ENCODE measurements around the gene HPCAL4. TPM values are rescaled to one million over a fixed set of nuclear protein-coding genes. Genes with fewer than 3 reads are reported as not detected.
A peak's percentile ranks its signal among the peaks of the same experiment; 100 is the strongest.

The HPCAL4 gene
- total RNA-seq, 1 donor from 2014 or later: 0.60 TPM

- TF ChIP-seq, protein P1, sequence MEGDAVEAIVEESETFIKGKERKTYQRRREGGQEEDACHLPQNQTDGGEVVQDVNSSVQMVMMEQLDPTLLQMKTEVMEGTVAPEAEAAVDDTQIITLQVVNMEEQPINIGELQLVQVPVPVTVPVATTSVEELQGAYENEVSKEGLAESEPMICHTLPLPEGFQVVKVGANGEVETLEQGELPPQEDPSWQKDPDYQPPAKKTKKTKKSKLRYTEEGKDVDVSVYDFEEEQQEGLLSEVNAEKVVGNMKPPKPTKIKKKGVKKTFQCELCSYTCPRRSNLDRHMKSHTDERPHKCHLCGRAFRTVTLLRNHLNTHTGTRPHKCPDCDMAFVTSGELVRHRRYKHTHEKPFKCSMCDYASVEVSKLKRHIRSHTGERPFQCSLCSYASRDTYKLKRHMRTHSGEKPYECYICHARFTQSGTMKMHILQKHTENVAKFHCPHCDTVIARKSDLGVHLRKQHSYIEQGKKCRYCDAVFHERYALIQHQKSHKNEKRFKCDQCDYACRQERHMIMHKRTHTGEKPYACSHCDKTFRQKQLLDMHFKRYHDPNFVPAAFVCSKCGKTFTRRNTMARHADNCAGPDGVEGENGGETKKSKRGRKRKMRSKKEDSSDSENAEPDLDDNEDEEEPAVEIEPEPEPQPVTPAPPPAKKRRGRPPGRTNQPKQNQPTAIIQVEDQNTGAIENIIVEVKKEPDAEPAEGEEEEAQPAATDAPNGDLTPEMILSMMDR (IDR thresholded peaks at IDR 0.05; ENCODE audit: unreplicated experiment): no peak
- Mint-ChIP-seq H3K27me3 (ENCODE audit: low read depth) (peaks cover 94% of the 10 kb centered on the region), H3K4me1 (peaks cover 2% of the 10 kb centered on the region), H3K27ac (no peak overlapping the region), H3K36me3 (no peaks in the 10 kb centered on the region), H3K4me3 (no peak overlapping the region), H3K9me3 (no peaks in the 10 kb centered on the region)
- no peak for DNase-seq (ENCODE audit: low spot score in 2 of 2, unreplicated experiment in 2 of 2)
These were observed 35.4 kb upstream of the HPCAL4 start for GRCh38 chr1:39726600-39726999.

DNA sequence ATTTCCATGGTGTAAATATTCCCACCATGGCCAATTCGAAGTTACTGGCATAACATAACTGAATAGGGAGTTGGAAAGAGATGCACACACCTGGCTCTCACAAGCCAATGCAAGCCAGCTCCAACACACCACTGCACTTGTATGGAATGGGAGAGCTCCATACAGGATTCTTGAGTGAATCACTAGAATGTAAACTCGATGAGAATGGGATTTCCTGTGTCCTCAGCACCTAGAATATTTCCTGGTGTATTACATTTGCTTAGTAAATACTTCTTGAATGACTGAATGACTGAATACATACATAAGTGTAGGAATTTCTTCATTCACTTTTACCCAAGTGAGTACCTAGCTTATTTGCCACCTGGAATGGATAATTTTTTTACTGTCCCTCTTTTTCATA, 31.3 kb upstream of the HPCAL4 start:
- no peaks in the 10 kb centered on the region for H3K36me3 Mint-ChIP-seq
- DNase-seq (ENCODE audit: low spot score in 2 of 2, unreplicated experiment in 2 of 2): no peak
- H3K4me3 Mint-ChIP-seq: no peak overlapping the region
- TF ChIP-seq, protein P1 (IDR thresholded peaks at IDR 0.05; ENCODE audit: unreplicated experiment): no peak
- H3K27me3 Mint-ChIP-seq (ENCODE audit: low read depth): peaks cover 87% of the 10 kb centered on the region
- no peaks in the 10 kb centered on the region for H3K4me1 Mint-ChIP-seq
- no peaks in the 10 kb centered on the region for H3K9me3 Mint-ChIP-seq
- no peak overlapping the region for H3K27ac Mint-ChIP-seq

GRCh38 chr1:39721664-39722063, 30.4 kb upstream of the HPCAL4 start:
- Mint-ChIP-seq H3K36me3 (no peaks in the 10 kb centered on the region), H3K27me3 (ENCODE audit: low read depth) (peaks cover 87% of the 10 kb centered on the region), H3K4me3 (no peak overlapping the region), H3K9me3 (no peaks in the 10 kb centered on the region), H3K4me1 (no peaks in the 10 kb centered on the region), H3K27ac (no peak overlapping the region)
- TF ChIP-seq, protein P1 (IDR thresholded peaks at IDR 0.05; ENCODE audit: unreplicated experiment): no peak
- no peak for DNase-seq (ENCODE audit: low spot score in 2 of 2, unreplicated experiment in 2 of 2)

DNA sequence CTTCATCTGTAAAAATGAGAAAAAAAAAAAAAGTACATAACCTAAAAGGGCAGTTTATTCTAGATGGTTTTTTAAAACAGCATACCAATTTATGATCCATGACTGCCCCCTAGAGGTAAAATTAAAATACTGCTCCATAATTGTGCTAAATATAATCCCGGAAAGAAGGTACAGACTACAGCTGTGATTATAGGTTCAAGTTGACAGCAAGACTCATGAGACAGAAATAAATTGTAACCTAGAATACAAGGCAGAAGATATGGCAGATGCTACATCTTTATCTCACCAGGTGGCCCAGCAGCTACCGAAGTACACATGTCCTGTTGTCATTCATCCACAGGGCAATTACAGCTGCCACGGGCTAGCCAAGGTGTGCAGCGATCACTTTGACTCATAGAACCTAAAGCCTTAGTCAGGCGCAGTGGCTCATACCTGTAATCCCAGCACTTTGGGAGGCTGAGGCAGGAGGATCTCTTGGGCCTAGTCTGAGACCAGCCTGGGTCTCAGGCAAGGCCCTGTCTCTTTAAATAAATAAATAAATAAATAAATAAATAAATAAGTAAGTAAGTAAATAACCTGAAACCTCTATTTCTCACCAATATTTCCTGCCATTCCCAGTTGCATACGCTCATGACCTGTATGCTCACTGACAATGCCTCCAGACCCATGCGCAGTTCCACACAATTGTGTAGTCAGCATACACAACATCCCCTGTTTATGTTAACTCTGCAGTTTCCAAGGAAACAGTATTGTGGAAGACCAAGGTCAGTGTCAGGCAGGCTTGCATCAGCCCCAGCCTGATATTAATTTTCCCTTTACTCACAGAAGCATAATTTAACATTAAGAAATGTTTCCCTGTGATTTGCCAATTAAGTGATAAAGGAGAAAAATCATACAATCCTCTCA, 29.1 kb upstream of the HPCAL4 start:
- no peak overlapping the region for H3K4me3 Mint-ChIP-seq
- no peaks in the 10 kb centered on the region for H3K36me3 Mint-ChIP-seq
- no peak for DNase-seq (ENCODE audit: low spot score in 2 of 2, unreplicated experiment in 2 of 2)
- no peaks in the 10 kb centered on the region for H3K9me3 Mint-ChIP-seq
- H3K27ac Mint-ChIP-seq: no peak overlapping the region
- TF ChIP-seq, protein P1 (IDR thresholded peaks at IDR 0.05; ENCODE audit: unreplicated experiment): peak; percentile 91
- H3K27me3 Mint-ChIP-seq (ENCODE audit: low read depth): peaks cover 82% of the 10 kb centered on the region
- H3K4me1 Mint-ChIP-seq: no peaks in the 10 kb centered on the region

- Mint-ChIP-seq H3K36me3 (no peaks in the 10 kb centered on the region), H3K27ac (no peak overlapping the region), H3K4me3 (no peak overlapping the region), H3K9me3 (no peaks in the 10 kb centered on the region), H3K4me1 (no peaks in the 10 kb centered on the region), H3K27me3 (ENCODE audit: low read depth) (peaks cover 84% of the 10 kb centered on the region)
- TF ChIP-seq, protein P1 (IDR thresholded peaks at IDR 0.05; ENCODE audit: unreplicated experiment): no peak
- DNase-seq (ENCODE audit: low spot score in 2 of 2, unreplicated experiment in 2 of 2): no peak
These were observed 26.6 kb upstream of the HPCAL4 start for GRCh38 chr1:39717809-39718208.

All from mesothelial cell of epicardium (in vitro differentiated cells).